ENCODE results near the gene GDF15.

The GDF15 gene

DNA sequence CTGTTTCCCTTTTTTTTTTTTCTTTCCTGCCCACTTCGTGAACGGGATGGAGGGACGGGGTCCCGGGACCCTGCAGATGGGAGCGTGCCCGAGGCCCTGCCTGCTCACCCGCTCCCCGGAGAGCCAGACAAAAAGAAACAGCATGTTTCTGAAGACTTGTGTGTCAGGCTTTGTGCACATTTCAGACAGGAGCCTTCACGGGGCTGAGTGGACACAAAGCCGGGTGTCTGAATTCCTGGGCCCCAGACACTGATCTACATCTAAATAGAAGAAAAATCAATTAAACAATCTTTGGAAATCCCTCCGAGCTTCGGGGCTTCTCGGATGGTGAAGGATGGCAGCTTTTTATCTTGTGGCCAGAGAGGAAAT lies 41.4 kb upstream of the GDF15 start:
- no peak overlapping the region for H2BK12ac ChIP-seq (ENCODE audit: low read length)
- no peak overlapping the region for H2BK5ac ChIP-seq (ENCODE audit: low read length)
- no peak overlapping the region for H4K91ac ChIP-seq (ENCODE audit: low read depth, low read length, poor library complexity)
- no peak overlapping the region for H2AK5ac ChIP-seq (ENCODE audit: low read depth, low read length)
- H3K36me3 ChIP-seq (replicated peaks in 1 of 2; ENCODE audit: control insufficient read depth in 2 of 2, insufficient read depth in 2 of 2, low read length in 2 of 2): peaks cover 0 to 4% of the 10 kb centered on the region in 2 donors
- no CpG with 5 or more reads among the region's 13 CpGs for whole genome bisulfite sequencing, 2 donors (ENCODE audit: extremely low coverage in 2 of 2, insufficient read length in 2 of 2, insufficient replicate concordance in 1 of 2)
- H3K9me3 ChIP-seq (replicated peaks in 1 of 2; ENCODE audit: control insufficient read depth in 2 of 2, insufficient read depth in 1 of 2, low read depth in 1 of 2, low read length in 2 of 2): no peaks in the 10 kb centered on the region
- H2BK120ac ChIP-seq (ENCODE audit: low read depth, low read length): no peak overlapping the region
- no peak for DNase-seq (ENCODE audit: low spot score)
- H3K79me1 ChIP-seq (ENCODE audit: low read depth, low read length): no peaks in the 10 kb centered on the region
- peaks cover 9 to 31% of the 10 kb centered on the region in 2 donors for H3K4me1 ChIP-seq (ENCODE audit: control insufficient read depth in 2 of 2, insufficient read depth in 1 of 2, low read depth in 1 of 2, low read length in 2 of 2)
- H3K4me3 ChIP-seq (ENCODE audit: low read length in 2 of 2): peak overlapping the region in 1 of 2 donors; percentile 9
- H3K4me2 ChIP-seq (ENCODE audit: insufficient read depth, low read length, poor library complexity, severe bottlenecking): peak overlapping the region; percentile 26
- no peak overlapping the region for H3K23ac ChIP-seq (ENCODE audit: low read depth, low read length, poor library complexity)
- H3K4ac ChIP-seq (ENCODE audit: low read length): no peak overlapping the region
- no peak overlapping the region for H3K18ac ChIP-seq (ENCODE audit: low read length)
- peaks cover 0 to 2% (median 0%) of the 10 kb centered on the region in 3 experiments for H3K27me3 ChIP-seq (ENCODE audit: control insufficient read depth in 3 of 3, insufficient read depth in 3 of 3, low read depth in 1 of 3, low read length in 3 of 3)
- H2AFZ ChIP-seq (ENCODE audit: low read length): peak overlapping the region; percentile 11
- no peak overlapping the region for H3K9ac ChIP-seq (ENCODE audit: low read depth, low read length, poor library complexity)
- H3K27ac ChIP-seq (replicated peaks; ENCODE audit: low read length): no peak overlapping the region
- H2BK15ac ChIP-seq (ENCODE audit: low read length): no peak overlapping the region
- H4K8ac ChIP-seq (ENCODE audit: low read depth, low read length): no peak overlapping the region
- H3K14ac ChIP-seq (ENCODE audit: low read length): no peak overlapping the region

DNA sequence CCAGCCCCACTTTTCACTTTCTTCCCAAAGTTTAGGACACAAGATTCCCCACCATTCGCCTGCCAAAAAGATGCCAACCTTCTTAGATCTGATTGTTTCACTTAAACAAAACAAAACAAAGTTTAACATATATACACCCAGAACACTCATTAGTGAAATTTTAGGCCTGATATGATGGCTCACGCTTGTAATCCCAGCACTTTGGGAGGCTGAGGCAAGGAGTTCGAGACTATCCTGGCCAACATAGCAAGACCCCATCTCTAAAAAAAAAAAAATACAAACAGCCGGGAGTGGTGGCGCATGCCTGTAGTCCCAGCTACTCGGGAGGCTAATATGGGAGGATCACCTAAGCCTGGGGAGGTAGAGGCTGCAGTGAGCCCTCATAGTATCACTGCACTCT lies 40.7 kb upstream of the GDF15 start:
- Histone ChIP-seq H2AK5ac (ENCODE audit: low read depth, low read length) (no peak overlapping the region), H2AFZ (ENCODE audit: low read length) (no peak overlapping the region), H3K4me1 (ENCODE audit: control insufficient read depth in 2 of 2, insufficient read depth in 1 of 2, low read depth in 1 of 2, low read length in 2 of 2) (peaks cover 6 to 26% of the 10 kb centered on the region in 2 donors), H3K14ac (ENCODE audit: low read length) (no peak overlapping the region), H2BK15ac (ENCODE audit: low read length) (no peak overlapping the region), H3K9me3 (replicated peaks in 1 of 2; ENCODE audit: control insufficient read depth in 2 of 2, insufficient read depth in 1 of 2, low read depth in 1 of 2, low read length in 2 of 2) (no peaks in the 10 kb centered on the region), H3K23ac (ENCODE audit: low read depth, low read length, poor library complexity) (no peak overlapping the region), H3K9ac (ENCODE audit: low read depth, low read length, poor library complexity) (no peak overlapping the region), H2BK5ac (ENCODE audit: low read length) (no peak overlapping the region), H2BK12ac (ENCODE audit: low read length) (no peak overlapping the region), H3K4me3 (ENCODE audit: low read length in 2 of 2) (no peak overlapping the region), H4K91ac (ENCODE audit: low read depth, low read length, poor library complexity) (no peak overlapping the region), H3K27me3 (ENCODE audit: control insufficient read depth in 3 of 3, insufficient read depth in 3 of 3, low read depth in 1 of 3, low read length in 3 of 3) (peaks cover 0 to 2% (median 0%) of the 10 kb centered on the region in 3 experiments), H3K79me1 (ENCODE audit: low read depth, low read length) (no peaks in the 10 kb centered on the region), H3K4ac (ENCODE audit: low read length) (no peak overlapping the region), H3K27ac (replicated peaks; ENCODE audit: low read length) (no peak overlapping the region), H3K4me2 (ENCODE audit: insufficient read depth, low read length, poor library complexity, severe bottlenecking) (no peak overlapping the region), H3K36me3 (replicated peaks in 1 of 2; ENCODE audit: control insufficient read depth in 2 of 2, insufficient read depth in 2 of 2, low read length in 2 of 2) (peaks cover 0 to 7% of the 10 kb centered on the region in 2 donors), H4K8ac (ENCODE audit: low read depth, low read length) (no peak overlapping the region), H3K18ac (ENCODE audit: low read length) (no peak overlapping the region), H2BK120ac (ENCODE audit: low read depth, low read length) (no peak overlapping the region)
- whole genome bisulfite sequencing, 2 donors (ENCODE audit: extremely low coverage in 2 of 2, insufficient read length in 2 of 2, insufficient replicate concordance in 1 of 2): no CpG with 5 or more reads among the region's 6 CpGs
- DNase-seq (ENCODE audit: low spot score): no peak

DNA sequence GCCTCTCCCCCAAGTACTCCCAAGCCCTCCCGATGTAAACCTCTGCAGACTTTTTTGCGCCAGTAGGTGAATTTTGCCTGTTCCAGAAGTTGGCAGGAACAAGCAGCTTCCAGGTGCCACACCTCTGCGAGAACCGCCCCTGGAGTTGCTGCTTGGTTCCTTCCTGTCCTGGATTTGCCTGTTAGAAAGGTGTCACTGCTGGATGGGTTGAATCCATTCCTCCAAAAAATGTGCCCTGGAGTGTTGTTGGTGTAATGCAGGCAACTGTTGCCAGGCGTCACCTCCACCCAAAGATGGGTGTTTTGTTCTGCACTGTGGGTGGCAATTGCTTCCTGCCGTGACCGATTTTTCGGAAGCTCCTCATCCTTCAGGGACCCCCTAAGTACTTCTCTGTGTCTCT lies 39.9 kb upstream of the GDF15 start:
- H3K4ac ChIP-seq (ENCODE audit: low read length): no peak overlapping the region
- no peak overlapping the region for H4K8ac ChIP-seq (ENCODE audit: low read depth, low read length)
- no peak overlapping the region for H2BK12ac ChIP-seq (ENCODE audit: low read length)
- H3K4me1 ChIP-seq (ENCODE audit: control insufficient read depth in 2 of 2, insufficient read depth in 1 of 2, low read depth in 1 of 2, low read length in 2 of 2): peaks cover 6 to 26% of the 10 kb centered on the region in 2 donors
- no peak overlapping the region for H3K4me2 ChIP-seq (ENCODE audit: insufficient read depth, low read length, poor library complexity, severe bottlenecking)
- no peak overlapping the region for H3K14ac ChIP-seq (ENCODE audit: low read length)
- DNase-seq (ENCODE audit: low spot score): no peak
- H3K79me1 ChIP-seq (ENCODE audit: low read depth, low read length): no peaks in the 10 kb centered on the region
- peaks cover 1 to 12% of the 10 kb centered on the region in 2 donors for H3K36me3 ChIP-seq (replicated peaks in 1 of 2; ENCODE audit: control insufficient read depth in 2 of 2, insufficient read depth in 2 of 2, low read length in 2 of 2)
- H2BK120ac ChIP-seq (ENCODE audit: low read depth, low read length): no peak overlapping the region
- H2BK15ac ChIP-seq (ENCODE audit: low read length): no peak overlapping the region
- no peak overlapping the region for H2BK5ac ChIP-seq (ENCODE audit: low read length)
- no peak overlapping the region for H3K23ac ChIP-seq (ENCODE audit: low read depth, low read length, poor library complexity)
- H2AFZ ChIP-seq (ENCODE audit: low read length): no peak overlapping the region
- no peak overlapping the region for H3K18ac ChIP-seq (ENCODE audit: low read length)
- no peak overlapping the region for H3K9ac ChIP-seq (ENCODE audit: low read depth, low read length, poor library complexity)
- peaks cover 0 to 2% (median 0%) of the 10 kb centered on the region in 3 experiments for H3K27me3 ChIP-seq (ENCODE audit: control insufficient read depth in 3 of 3, insufficient read depth in 3 of 3, low read depth in 1 of 3, low read length in 3 of 3)
- H4K91ac ChIP-seq (ENCODE audit: low read depth, low read length, poor library complexity): no peak overlapping the region
- no peak overlapping the region for H3K4me3 ChIP-seq (ENCODE audit: low read length in 2 of 2)
- no peaks in the 10 kb centered on the region for H3K9me3 ChIP-seq (replicated peaks in 1 of 2; ENCODE audit: control insufficient read depth in 2 of 2, insufficient read depth in 1 of 2, low read depth in 1 of 2, low read length in 2 of 2)
- H2AK5ac ChIP-seq (ENCODE audit: low read depth, low read length): no peak overlapping the region
- no peak overlapping the region for H3K27ac ChIP-seq (replicated peaks; ENCODE audit: low read length)
- no CpG with 5 or more reads among the region's 8 CpGs for WGBS, 2 donors (ENCODE audit: extremely low coverage in 2 of 2, insufficient read length in 2 of 2, insufficient replicate concordance in 1 of 2)

DNA sequence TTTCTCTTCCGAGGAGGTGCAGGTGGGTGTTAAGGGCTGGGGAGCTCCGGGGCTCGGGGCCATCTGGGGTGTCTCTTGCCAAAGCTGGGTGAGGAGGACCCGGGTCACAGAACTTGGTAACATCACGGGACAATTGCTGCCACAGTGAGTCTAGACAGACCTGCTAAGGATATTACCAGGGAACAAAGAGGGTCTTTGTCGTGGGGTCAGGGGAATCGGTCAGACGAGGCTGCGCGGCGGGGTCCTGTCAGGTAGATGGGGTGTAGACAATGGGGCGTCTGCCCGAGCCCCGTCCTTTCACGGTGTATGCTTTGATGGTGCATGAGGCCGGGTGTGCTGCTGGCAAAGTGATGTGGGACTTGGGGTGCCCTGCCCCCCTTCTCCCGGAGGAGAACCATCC lies 37.8 kb upstream of the GDF15 start:
- WGBS, 2 donors (ENCODE audit: extremely low coverage in 2 of 2, insufficient read length in 2 of 2, insufficient replicate concordance in 1 of 2): no CpG with 5 or more reads among the region's 17 CpGs

More for the DNA sequence above, 37.8 kb upstream of the GDF15 start:
- no peaks in the 10 kb centered on the region for H3K79me1 ChIP-seq (ENCODE audit: low read depth, low read length)
- peak overlapping the region; percentile 30 for H3K9ac ChIP-seq (ENCODE audit: low read depth, low read length, poor library complexity)
- H3K27ac ChIP-seq (replicated peaks; ENCODE audit: low read length): no peak overlapping the region
- H4K8ac ChIP-seq (ENCODE audit: low read depth, low read length): no peak overlapping the region
- no peak overlapping the region for H4K91ac ChIP-seq (ENCODE audit: low read depth, low read length, poor library complexity)
- no peak overlapping the region for H2BK15ac ChIP-seq (ENCODE audit: low read length)
- no peak overlapping the region for H2AFZ ChIP-seq (ENCODE audit: low read length)
- H3K4ac ChIP-seq (ENCODE audit: low read length): no peak overlapping the region
- no peaks in the 10 kb centered on the region for H3K9me3 ChIP-seq (replicated peaks in 1 of 2; ENCODE audit: control insufficient read depth in 2 of 2, insufficient read depth in 1 of 2, low read depth in 1 of 2, low read length in 2 of 2)
- peak overlapping the region; percentile 75 for H2AK5ac ChIP-seq (ENCODE audit: low read depth, low read length)
- H3K14ac ChIP-seq (ENCODE audit: low read length): no peak overlapping the region
- H3K36me3 ChIP-seq (replicated peaks in 1 of 2; ENCODE audit: control insufficient read depth in 2 of 2, insufficient read depth in 2 of 2, low read length in 2 of 2): peaks cover 1 to 12% of the 10 kb centered on the region in 2 donors
- H2BK12ac ChIP-seq (ENCODE audit: low read length): no peak overlapping the region
- no peak overlapping the region for H3K18ac ChIP-seq (ENCODE audit: low read length)
- no peak for DNase-seq (ENCODE audit: low spot score)
- no peak overlapping the region for H3K4me2 ChIP-seq (ENCODE audit: insufficient read depth, low read length, poor library complexity, severe bottlenecking)
- H3K4me1 ChIP-seq (ENCODE audit: control insufficient read depth in 2 of 2, insufficient read depth in 1 of 2, low read depth in 1 of 2, low read length in 2 of 2): peaks cover 6 to 21% of the 10 kb centered on the region in 2 donors
- H2BK120ac ChIP-seq (ENCODE audit: low read depth, low read length): no peak overlapping the region
- no peak overlapping the region for H3K4me3 ChIP-seq (ENCODE audit: low read length in 2 of 2)
- H3K27me3 ChIP-seq (ENCODE audit: control insufficient read depth in 3 of 3, insufficient read depth in 3 of 3, low read depth in 1 of 3, low read length in 3 of 3): no peaks in the 10 kb centered on the region
- no peak overlapping the region for H2BK5ac ChIP-seq (ENCODE audit: low read length)
- H3K23ac ChIP-seq (ENCODE audit: low read depth, low read length, poor library complexity): no peak overlapping the region

All from neuronal stem cell (in vitro differentiated cells).